HG03025 (cell line): ENCODE results near the gene CCDC148.
"Not testable (repeated sequence)": the region's sequence is repeated elsewhere in the genome, so short reads cannot be mapped to it uniquely, and the experiment has no call there.

ENCODE experiments used
- ATAC-seq: cut with Tn5 transposase; IDR thresholded peaks from one replicate; pipeline ENCODE4 v1.9.1; 2021; ENCODE audit warnings: mild to moderate bottlenecking, moderate library complexity; ENCODE audit not compliant: unreplicated experiment, low FRiP score

The CCDC148 gene

GRCh38 chr2:158232476-158232875 is 224.1 kb downstream of the CCDC148 start:
- ATAC-seq = no peak

GRCh38 chr2:158228943-158229508 is 227.5 kb downstream of the CCDC148 start:
- no peak for ATAC-seq

GRCh38 chr2:158223066-158223465 is 233.5 kb downstream of the CCDC148 start:
- ATAC-seq = not testable (repeated sequence)

GRCh38 chr2:158221063-158222020 is 235.2 kb downstream of the CCDC148 start:
- no peak for ATAC-seq

- no peak for ATAC-seq
Observed at GRCh38 chr2:158217593-158217992, 239.0 kb downstream of the CCDC148 start.

- no peak for ATAC-seq
Observed at GRCh38 chr2:158214431-158214830, 242.1 kb downstream of the CCDC148 start.

- ATAC-seq = no peak
Observed at GRCh38 chr2:158213773-158214172, 242.8 kb downstream of the CCDC148 start.

- ATAC-seq = no peak
Observed at GRCh38 chr2:158212301-158212700, 244.3 kb downstream of the CCDC148 start.

GRCh38 chr2:158211502-158211901 is 245.1 kb downstream of the CCDC148 start:
- ATAC-seq = no peak

- ATAC-seq = no peak
Observed at GRCh38 chr2:158207354-158207753, 249.2 kb downstream of the CCDC148 start.

- ATAC-seq = no peak
Observed at GRCh38 chr2:158205215-158205614, 251.3 kb downstream of the CCDC148 start.

- ATAC-seq = no peak
Observed at GRCh38 chr2:158204741-158205165, 251.8 kb downstream of the CCDC148 start.

GRCh38 chr2:158202161-158202815 is 254.3 kb downstream of the CCDC148 start:
- ATAC-seq = no peak

- no peak for ATAC-seq
Observed at GRCh38 chr2:158199928-158200650, 256.5 kb downstream of the CCDC148 start.

GRCh38 chr2:158197940-158198339 is 258.6 kb downstream of the CCDC148 start:
- no peak for ATAC-seq

GRCh38 chr2:158194229-158194628 is 262.3 kb downstream of the CCDC148 start:
- no peak for ATAC-seq

- no peak for ATAC-seq
Observed at GRCh38 chr2:158192515-158193443, 263.8 kb downstream of the CCDC148 start.

GRCh38 chr2:158191076-158191895 is 265.3 kb downstream of the CCDC148 start:
- ATAC-seq = peak; percentile 85

- peak; percentile 60 for ATAC-seq
Observed at GRCh38 chr2:158189526-158189925, 267.0 kb downstream of the CCDC148 start.
